ENCODE data around the gene CLSTN1. TPM values are rescaled to one million over a fixed set of nuclear protein-coding genes. Genes with fewer than 3 reads are reported as not detected.

CLSTN1 gene
- total and polyA plus RNA-seq, 2 of the 13 experiments (the other 11 are each of a cell fraction or from before 2014, with no cell fraction given): 19.7 to 29.8 TPM

DNA sequence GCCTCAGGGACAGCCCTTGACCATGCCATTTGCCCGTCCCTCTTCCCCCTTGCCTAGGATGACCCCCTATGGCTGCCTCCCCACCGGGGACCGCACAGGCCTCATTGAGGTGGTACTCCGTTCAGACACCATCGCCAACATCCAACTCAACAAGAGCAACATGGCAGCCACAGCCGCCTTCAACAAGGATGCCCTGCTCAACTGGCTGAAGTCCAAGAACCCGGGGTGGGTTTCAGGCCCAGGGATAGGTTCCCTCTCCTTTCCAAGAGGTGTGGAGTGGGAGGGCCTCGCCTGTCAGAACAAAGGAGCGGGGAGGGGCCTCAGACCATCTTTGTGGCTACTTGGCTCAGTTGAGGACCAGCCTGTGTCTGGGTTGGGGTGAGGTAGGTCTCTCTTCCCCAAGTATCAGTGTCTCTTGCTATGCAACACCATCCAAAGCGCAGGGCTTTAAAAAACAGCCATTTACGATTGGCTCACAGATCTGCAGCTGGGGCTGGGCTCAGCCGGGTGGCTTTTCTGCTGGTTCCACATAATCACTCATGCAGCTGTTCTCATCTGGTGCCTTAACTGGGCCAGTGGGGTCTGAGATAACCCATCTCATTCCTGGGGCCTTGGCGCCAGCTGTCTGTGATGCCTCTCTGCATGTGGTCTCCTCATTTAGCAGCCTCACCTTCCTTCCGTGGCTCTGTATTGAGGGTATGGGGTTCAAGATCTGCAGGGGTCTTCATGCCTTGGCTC, 100.5 kb downstream of the CLSTN1 start (continued):
- TF ChIP-seq RBM22 (optimal IDR thresholded peaks at IDR 0.05; ENCODE audit: low read length): no peak

DNA sequence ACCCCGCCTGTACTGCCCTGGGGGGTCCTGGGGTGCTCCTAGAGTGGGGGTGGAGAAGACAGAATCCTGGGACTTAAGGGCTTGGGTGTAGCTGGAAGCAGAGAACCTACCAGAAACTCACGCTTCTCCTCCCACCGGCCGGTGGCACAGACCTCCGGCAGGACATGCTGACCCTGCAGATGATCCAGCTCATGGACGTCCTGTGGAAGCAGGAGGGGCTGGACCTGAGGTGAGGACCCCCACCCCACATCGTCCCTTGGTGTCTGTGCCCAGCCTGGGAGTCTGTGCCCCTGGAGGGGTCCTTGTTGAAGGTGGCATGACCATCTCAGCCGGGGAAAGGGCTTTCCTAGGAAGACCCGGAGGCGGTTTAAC, 101.4 kb downstream of the CLSTN1 start:
- Histone ChIP-seq H3K27ac (ENCODE audit: extremely low read length, insufficient read depth, low read length) (no peak overlapping the region), H3K4me3 (replicated peaks in 1 of 3; ENCODE audit: insufficient read depth in 1 of 3, low read depth in 2 of 3, low read length in 3 of 3) (no peak overlapping the region), H3K79me2 (ENCODE audit: insufficient read depth, low read length) (peaks cover 6% of the 10 kb centered on the region), H3K4me2 (ENCODE audit: low read depth, low read length) (no peak overlapping the region), H3K27me3 (ENCODE audit: control insufficient read depth in 1 of 2, insufficient read depth in 2 of 2, low read length in 2 of 2) (no peaks in the 10 kb centered on the region), H3K9me3 (ENCODE audit: low read length) (peaks cover 12% of the 10 kb centered on the region; the same call in 1 of the 2 replicates), H2AFZ (ENCODE audit: low read length) (no peak overlapping the region), H3K4me1 (ENCODE audit: insufficient read depth, low read length) (peaks cover 22% of the 10 kb centered on the region), H3K36me3 (replicated peaks in 1 of 2; ENCODE audit: control insufficient read depth in 1 of 2, insufficient read depth in 2 of 2, low read length in 2 of 2) (peaks cover 37 to 47% of the 10 kb centered on the region in 2 experiments), H4K20me1 (ENCODE audit: insufficient read depth, low read length) (no peaks in the 10 kb centered on the region), H3K9ac (ENCODE audit: insufficient read depth, low read depth, low read length) (no peak overlapping the region)
- DNase-seq (ENCODE audit: low spot score) (no peak), ATAC-seq (no peak), FAIRE-seq (no peak)
- intact Hi-C loops (cut with micrococcal nuclease; ENCODE audit: unreplicated experiment): no loop called here
- whole genome bisulfite sequencing (ENCODE audit: low lambda C conversion rate): 92% methylated on average over 6 of the region's 10 CpGs
- in situ Hi-C loops (cut with HindIII; ENCODE audit: extremely low pct_ligation_motif_present, low pct_unique_long_range_greater_than_20kb): no loop called here
- ChIA-PET CTCF (ENCODE audit: low intra/inter-chr PET ratio, low total read pairs) (interaction anchor here (1.1 kb wide), 1 partner anchor 95 kb away, joined by 5 read pairs; no protein-coding TSS in a partner anchor), POLR2A (no interaction called here)
- no TSS peak for BruUV-seq (replicated peaks)
- TF ChIP-seq ZNF124 (CRISPR knock-in tag; IDR thresholded peaks at IDR 0.05) (no peak), CREM (IDR thresholded peaks at IDR 0.05) (no peak), CREM (CRISPR knock-in tag; IDR thresholded peaks at IDR 0.05) (no peak), SPEN (CRISPR knock-in tag; IDR thresholded peaks at IDR 0.05; ENCODE audit: low read depth) (no peak), TRIM24 (CRISPR knock-in tag; IDR thresholded peaks at IDR 0.05) (no peak), HOXA7 (CRISPR knock-in tag; IDR thresholded peaks at IDR 0.05) (no peak), MYNN (CRISPR knock-in tag; IDR thresholded peaks at IDR 0.05; ENCODE audit: low read depth) (no peak)
- TF ChIP-seq, protein P1, sequence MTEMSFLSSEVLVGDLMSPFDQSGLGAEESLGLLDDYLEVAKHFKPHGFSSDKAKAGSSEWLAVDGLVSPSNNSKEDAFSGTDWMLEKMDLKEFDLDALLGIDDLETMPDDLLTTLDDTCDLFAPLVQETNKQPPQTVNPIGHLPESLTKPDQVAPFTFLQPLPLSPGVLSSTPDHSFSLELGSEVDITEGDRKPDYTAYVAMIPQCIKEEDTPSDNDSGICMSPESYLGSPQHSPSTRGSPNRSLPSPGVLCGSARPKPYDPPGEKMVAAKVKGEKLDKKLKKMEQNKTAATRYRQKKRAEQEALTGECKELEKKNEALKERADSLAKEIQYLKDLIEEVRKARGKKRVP (CRISPR knock-in tag; IDR thresholded peaks at IDR 0.05): no peak
- TF ChIP-seq, protein P2, sequence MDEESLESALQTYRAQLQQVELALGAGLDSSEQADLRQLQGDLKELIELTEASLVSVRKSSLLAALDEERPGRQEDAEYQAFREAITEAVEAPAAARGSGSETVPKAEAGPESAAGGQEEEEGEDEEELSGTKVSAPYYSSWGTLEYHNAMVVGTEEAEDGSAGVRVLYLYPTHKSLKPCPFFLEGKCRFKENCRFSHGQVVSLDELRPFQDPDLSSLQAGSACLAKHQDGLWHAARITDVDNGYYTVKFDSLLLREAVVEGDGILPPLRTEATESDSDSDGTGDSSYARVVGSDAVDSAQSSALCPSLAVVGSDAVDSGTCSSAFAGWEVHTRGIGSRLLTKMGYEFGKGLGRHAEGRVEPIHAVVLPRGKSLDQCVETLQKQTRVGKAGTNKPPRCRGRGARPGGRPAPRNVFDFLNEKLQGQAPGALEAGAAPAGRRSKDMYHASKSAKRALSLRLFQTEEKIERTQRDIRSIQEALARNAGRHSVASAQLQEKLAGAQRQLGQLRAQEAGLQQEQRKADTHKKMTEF (CRISPR knock-in tag; IDR thresholded peaks at IDR 0.05): no peak

Data from HepG2 (cell line).